ENCODE data around the gene FLRT2. TPM values are rescaled to one million over a fixed set of nuclear protein-coding genes. Genes with fewer than 3 reads are reported as not detected.

Gene FLRT2
- total and polyA plus RNA-seq, 12 donors = 3.3 to 112 (median 17.4) TPM

- H3K27ac ChIP-seq = no peak overlapping the region
- intact Hi-C loops (cut with DNase I) = no loop called here
- TF ChIP-seq POLR2A (IDR thresholded peaks at IDR 0.05) = no peak
- TF ChIP-seq, protein P1, sequence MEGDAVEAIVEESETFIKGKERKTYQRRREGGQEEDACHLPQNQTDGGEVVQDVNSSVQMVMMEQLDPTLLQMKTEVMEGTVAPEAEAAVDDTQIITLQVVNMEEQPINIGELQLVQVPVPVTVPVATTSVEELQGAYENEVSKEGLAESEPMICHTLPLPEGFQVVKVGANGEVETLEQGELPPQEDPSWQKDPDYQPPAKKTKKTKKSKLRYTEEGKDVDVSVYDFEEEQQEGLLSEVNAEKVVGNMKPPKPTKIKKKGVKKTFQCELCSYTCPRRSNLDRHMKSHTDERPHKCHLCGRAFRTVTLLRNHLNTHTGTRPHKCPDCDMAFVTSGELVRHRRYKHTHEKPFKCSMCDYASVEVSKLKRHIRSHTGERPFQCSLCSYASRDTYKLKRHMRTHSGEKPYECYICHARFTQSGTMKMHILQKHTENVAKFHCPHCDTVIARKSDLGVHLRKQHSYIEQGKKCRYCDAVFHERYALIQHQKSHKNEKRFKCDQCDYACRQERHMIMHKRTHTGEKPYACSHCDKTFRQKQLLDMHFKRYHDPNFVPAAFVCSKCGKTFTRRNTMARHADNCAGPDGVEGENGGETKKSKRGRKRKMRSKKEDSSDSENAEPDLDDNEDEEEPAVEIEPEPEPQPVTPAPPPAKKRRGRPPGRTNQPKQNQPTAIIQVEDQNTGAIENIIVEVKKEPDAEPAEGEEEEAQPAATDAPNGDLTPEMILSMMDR (IDR thresholded peaks at IDR 0.05) = no peak
- H3K27me3 ChIP-seq = no peaks in the 10 kb centered on the region
- peaks cover 0 to 11% of the 10 kb centered on the region in 2 donors for H3K4me1 ChIP-seq (replicated peaks in 1 of 2)
- no peak for DNase-seq
- H3K36me3 ChIP-seq (replicated peaks in 1 of 2) = no peaks in the 10 kb centered on the region
- no peak overlapping the region for H3K4me3 ChIP-seq
- WGBS, 4 donors = 85 to 91% (median 85%) methylated on average over 4 of the region's 4 CpGs
- H3K9me3 ChIP-seq (replicated peaks in 1 of 3) = no peaks in the 10 kb centered on the region
These were observed 66.6 kb downstream of the FLRT2 start for GRCh38 chr14:85596562-85596961.

DNA sequence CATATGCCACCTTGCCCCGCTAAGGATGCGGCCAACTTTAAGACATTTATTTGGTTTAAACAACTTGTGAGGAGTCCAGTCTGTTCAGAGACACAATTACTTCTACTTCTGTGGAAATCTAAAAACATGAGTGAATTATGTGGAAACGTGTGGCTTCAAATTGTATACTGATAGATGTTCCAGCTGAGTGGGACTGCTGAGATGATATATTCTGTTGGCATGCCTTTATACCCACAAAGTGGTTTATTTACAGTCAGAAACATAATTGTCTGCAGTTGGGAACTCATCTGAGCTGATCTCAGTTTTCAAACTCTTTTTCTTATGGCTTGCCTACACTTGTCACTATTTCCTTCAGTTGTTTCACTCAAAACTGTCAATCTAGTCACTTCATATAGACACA lies 67.8 kb downstream of the FLRT2 start:
- intact Hi-C loops (cut with DNase I) = no loop called here

GRCh38 chr14:85599939-85600338 lies 70.0 kb downstream of the FLRT2 start:
- Histone ChIP-seq H3K4me1 (replicated peaks in 1 of 2) (peaks cover 0 to 11% of the 10 kb centered on the region in 2 donors), H3K4me3 (no peak overlapping the region), H3K9me3 (replicated peaks in 1 of 3) (no peaks in the 10 kb centered on the region), H3K36me3 (replicated peaks in 1 of 2) (no peaks in the 10 kb centered on the region), H3K27ac (peak overlapping the region in 2 of 5 donors; percentile 4 to 13), H3K27me3 (no peaks in the 10 kb centered on the region)
- DNase-seq = no peak
- 66 to 69% (median 67%) methylated on average over 5 of the region's 5 CpGs for WGBS, 4 donors
- no peak for TF ChIP-seq POLR2A (IDR thresholded peaks at IDR 0.05)
- TF ChIP-seq, protein P1 (IDR thresholded peaks at IDR 0.05) = no peak
- intact Hi-C loops (cut with DNase I) = no loop called here

More for the DNA sequence above, 67.8 kb downstream of the FLRT2 start:
- no peak overlapping the region for H3K27ac ChIP-seq
- H3K27me3 ChIP-seq = no peaks in the 10 kb centered on the region
- H3K4me3 ChIP-seq = no peak overlapping the region
- peaks cover 0 to 11% of the 10 kb centered on the region in 2 donors for H3K4me1 ChIP-seq (replicated peaks in 1 of 2)
- H3K36me3 ChIP-seq (replicated peaks in 1 of 2) = no peaks in the 10 kb centered on the region
- TF ChIP-seq, protein P1 (IDR thresholded peaks at IDR 0.05) = no peak
- TF ChIP-seq POLR2A (IDR thresholded peaks at IDR 0.05) = no peak
- DNase-seq = no peak
- H3K9me3 ChIP-seq (replicated peaks in 1 of 3) = no peaks in the 10 kb centered on the region
- WGBS, 4 donors = 92 to 98% (median 93%) methylated on average over 3 of the region's 3 CpGs

GRCh38 chr14:85601246-85601645 lies 71.3 kb downstream of the FLRT2 start:
- no peaks in the 10 kb centered on the region for H3K36me3 ChIP-seq (replicated peaks in 1 of 2)
- intact Hi-C loops (cut with DNase I) = no loop called here
- DNase-seq = no peak
- 83 to 90% (median 87%) methylated on average over 1 of the region's 1 CpG for WGBS, 4 donors
- H3K4me3 ChIP-seq = no peak overlapping the region
- H3K4me1 ChIP-seq (replicated peaks in 1 of 2) = peaks cover 0 to 11% of the 10 kb centered on the region in 2 donors
- no peak overlapping the region for H3K27ac ChIP-seq
- no peaks in the 10 kb centered on the region for H3K9me3 ChIP-seq (replicated peaks in 1 of 3)
- H3K27me3 ChIP-seq = no peaks in the 10 kb centered on the region
- TF ChIP-seq, protein P1 (IDR thresholded peaks at IDR 0.05) = no peak
- TF ChIP-seq POLR2A (IDR thresholded peaks at IDR 0.05) = no peak

Data from adrenal gland (tissue), 12 donors.